VCaP (cell line): Measurements from ENCODE around the gene RAB4A.

ENCODE experiments used
- H3K27ac ChIP-seq: fragments of 450-650 bp; 2 replicates; pipeline ENCODE4 v1.5.1; 2017
- TF ChIP-seq, protein P1 (sequence below): fragments of 450-650 bp; conservative IDR thresholded peaks from 2 replicates; pipeline ENCODE4 v1.5.1; 2017; ENCODE audit warnings: mild to moderate bottlenecking, moderate library complexity

RAB4A gene

DNA sequence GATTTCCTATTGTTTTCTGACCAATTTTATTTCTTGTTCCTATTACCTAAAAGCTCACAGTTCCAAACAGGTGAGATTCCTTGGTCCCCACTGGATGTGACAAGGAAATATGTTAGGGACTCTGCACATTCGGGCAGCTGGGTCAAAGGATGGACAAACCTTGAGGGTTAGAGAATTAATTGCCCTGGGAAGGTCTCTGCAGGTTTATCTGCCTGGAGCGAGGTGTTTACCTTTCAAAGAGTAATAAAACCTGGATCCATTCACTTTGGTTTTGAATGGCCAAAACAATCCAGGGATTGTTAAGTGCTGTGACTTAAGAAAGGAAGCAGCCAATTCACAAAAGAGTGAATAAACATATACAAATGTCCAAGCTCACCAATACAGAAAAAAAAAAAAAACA lies 33.6 kb upstream of the RAB4A start:
- TF ChIP-seq, protein P1, sequence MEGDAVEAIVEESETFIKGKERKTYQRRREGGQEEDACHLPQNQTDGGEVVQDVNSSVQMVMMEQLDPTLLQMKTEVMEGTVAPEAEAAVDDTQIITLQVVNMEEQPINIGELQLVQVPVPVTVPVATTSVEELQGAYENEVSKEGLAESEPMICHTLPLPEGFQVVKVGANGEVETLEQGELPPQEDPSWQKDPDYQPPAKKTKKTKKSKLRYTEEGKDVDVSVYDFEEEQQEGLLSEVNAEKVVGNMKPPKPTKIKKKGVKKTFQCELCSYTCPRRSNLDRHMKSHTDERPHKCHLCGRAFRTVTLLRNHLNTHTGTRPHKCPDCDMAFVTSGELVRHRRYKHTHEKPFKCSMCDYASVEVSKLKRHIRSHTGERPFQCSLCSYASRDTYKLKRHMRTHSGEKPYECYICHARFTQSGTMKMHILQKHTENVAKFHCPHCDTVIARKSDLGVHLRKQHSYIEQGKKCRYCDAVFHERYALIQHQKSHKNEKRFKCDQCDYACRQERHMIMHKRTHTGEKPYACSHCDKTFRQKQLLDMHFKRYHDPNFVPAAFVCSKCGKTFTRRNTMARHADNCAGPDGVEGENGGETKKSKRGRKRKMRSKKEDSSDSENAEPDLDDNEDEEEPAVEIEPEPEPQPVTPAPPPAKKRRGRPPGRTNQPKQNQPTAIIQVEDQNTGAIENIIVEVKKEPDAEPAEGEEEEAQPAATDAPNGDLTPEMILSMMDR: no peak
- peak overlapping the region; percentile 8; the same call in 1 of the 2 replicates for H3K27ac ChIP-seq

DNA sequence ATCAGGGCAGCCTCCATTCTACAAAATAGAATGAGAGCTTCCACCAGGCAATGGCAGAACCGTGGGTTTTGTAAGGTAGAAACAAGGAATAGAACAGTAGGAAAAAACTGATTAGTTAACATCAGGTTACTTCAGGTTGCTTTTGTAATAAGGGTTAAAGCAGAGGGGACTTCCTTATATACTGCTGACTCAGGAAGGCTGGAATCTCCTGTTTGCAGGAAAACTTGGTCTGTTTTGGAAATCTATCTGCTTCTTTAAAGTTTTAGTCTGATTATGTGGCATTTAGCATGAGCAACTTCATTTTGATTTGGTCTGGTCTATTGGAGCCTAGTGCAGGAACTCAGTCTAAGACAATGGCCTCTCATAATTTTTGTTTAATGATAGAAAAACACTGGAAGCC lies 32.7 kb upstream of the RAB4A start:
- H3K27ac ChIP-seq: no peak overlapping the region
- TF ChIP-seq, protein P1: no peak

DNA sequence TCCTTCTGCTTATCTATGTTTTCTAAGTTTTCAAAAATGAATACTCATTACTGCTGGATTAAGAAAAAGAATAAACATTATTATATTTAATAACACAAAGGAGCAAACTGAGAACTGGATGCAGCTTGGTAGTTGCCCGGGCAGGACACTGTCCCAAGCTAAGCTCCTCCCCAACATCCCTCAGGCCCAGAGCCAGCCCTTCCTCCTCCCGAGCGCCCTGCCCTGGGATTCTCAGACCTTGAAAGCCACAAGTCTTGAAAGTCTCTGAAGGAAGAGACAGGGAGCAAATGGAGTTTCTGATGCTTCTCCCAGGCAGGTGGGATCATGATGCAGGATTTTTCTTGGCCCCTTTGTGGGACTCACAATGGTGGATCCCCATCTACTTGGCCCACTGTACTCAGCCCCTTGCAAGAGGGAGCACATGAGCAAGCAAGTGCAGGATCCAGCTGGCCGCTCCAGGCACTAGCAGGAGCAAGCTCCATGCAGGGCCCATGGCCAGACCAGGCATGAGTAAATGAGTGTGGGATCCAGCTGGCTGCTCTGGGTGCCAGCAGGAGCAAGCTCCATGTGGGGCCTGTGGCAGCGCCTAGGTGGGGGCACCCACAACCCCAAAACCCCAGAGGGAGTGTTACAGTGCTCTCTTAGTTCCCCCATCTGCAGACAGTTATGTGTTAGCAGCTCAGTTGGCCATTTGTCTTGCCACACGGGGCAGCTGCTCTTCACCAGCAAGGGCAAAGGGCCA lies 32.1 kb upstream of the RAB4A start:
- TF ChIP-seq, protein P1: no peak
- H3K27ac ChIP-seq: no peak overlapping the region

DNA sequence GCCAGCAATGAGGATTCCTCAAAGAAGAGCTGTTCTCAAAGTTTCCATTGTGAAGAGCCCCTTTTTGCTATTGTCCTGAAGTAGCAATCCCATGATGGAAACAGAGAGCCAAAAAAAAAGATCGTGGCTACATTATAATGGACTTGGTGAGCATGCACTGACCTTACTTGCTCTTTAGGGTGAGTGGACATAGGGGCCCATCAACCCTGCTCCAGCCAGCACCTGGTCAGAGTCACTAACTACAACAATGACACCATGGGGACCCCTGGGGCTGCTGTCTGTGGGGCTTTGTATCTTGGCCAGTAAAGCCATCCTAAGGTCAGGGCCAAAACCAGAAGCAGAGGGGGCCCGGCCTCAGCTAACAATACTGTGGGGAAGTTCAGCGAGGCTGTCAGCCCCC lies 30.4 kb upstream of the RAB4A start:
- TF ChIP-seq, protein P1: no peak
- H3K27ac ChIP-seq: no peak overlapping the region

DNA sequence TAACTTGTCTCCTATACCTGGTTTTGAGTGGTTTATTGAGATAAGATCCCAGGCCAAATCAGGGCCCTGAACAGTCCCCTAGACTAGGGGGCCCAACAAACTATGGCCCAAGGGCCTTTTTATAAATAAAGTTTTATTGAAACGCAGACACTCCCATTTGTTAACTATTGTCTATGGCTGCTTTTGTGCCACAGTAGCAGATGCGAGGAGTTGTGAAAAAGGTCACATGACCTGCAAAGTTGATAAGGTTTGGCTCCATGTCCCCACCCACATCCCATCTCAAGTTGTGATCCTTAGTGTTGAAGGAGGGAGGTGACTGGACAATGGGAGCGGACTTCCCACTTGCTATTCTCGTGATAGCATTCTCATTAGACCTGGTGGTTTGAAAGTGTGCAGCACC lies 29.5 kb upstream of the RAB4A start:
- no peak overlapping the region for H3K27ac ChIP-seq
- TF ChIP-seq, protein P1: no peak

DNA sequence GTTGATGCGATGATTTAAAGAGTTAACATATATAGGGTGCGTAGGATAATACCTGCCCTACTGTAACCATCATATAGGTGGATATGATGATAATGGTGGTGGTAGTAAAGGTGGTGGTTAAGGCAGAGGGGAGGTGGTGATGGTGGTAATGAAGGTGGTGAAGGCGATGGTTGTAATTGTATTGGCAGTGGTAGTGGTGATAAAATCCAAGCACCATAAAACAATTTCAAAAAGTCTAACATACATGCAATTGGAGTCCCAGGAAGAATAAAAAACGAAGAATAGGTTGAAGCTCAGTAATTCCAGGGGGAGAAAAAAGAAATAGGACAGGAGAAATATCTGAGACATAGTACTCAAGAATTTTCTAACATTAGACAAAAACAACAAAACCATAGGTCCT lies 27.3 kb upstream of the RAB4A start:
- no peak overlapping the region for H3K27ac ChIP-seq
- TF ChIP-seq, protein P1: no peak

DNA sequence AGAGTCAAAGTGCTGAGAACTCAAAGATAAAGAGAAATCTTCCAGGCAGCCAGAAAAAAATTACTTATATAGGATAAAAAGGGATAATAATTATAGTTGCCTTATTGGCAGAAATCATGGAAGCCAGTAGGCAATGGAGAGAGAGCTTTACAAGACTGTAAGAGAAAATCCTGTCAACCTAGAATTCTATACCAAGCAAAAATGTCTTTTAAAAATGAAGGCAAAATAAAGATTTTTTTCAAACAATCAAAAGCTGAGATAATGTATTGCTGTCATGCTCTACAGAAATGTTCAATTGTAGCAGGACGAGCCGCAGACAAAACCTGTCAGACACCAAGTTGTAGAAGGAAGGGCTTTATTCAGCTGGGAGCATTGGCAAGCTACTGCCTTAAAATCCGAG lies 26.8 kb upstream of the RAB4A start:
- TF ChIP-seq, protein P1: no peak
- no peak overlapping the region for H3K27ac ChIP-seq
